H1 (cell line): ENCODE results near the gene SV2B. TPM values are rescaled to one million over a fixed set of nuclear protein-coding genes. Genes with fewer than 3 reads are reported as not detected.

Experiments used
- CREB1 ChIP-seq: IDR thresholded peaks from 2 replicates; pipeline ENCODE4 v1.6.1; 2012; ENCODE audit warnings: inconsistent platforms
- EP300 ChIP-seq, 2 experiments: IDR thresholded peaks; 1 replicate in 1 of 2; 2 replicates in 1 of 2; pipeline ENCODE4 v1.6.1; 2011 to 2012; ENCODE audit warnings: low read depth in 2 of 2, low read length in 2 of 2, mild to moderate bottlenecking in 2 of 2, borderline replicate concordance in 1 of 2, inconsistent platforms in 1 of 2, moderate library complexity in 1 of 2
- FOSL1 ChIP-seq: IDR thresholded peaks from 2 replicates; pipeline ENCODE4 v1.6.1; 2011; ENCODE audit warnings: mild to moderate bottlenecking, low read depth, low read length, moderate library complexity; ENCODE audit not compliant: insufficient read depth
- KDM4A ChIP-seq: IDR thresholded peaks from one replicate; pipeline ENCODE4 v1.7.1; 2012; ENCODE audit warnings: low read depth, mild to moderate bottlenecking, moderate library complexity, low read length, inconsistent platforms; ENCODE audit not compliant: severe bottlenecking
- MAX ChIP-seq: IDR thresholded peaks from 2 replicates; pipeline ENCODE4 v1.6.1; 2012; ENCODE audit warnings: inconsistent platforms
- PHF8 ChIP-seq: fragments of 200-600 bp; sonication (generic); conservative IDR thresholded peaks from 2 replicates; pipeline ENCODE4 v1.7.1; 2012; ENCODE audit warnings: low read depth, mild to moderate bottlenecking, inconsistent platforms, low read length, moderate library complexity
- SP1 ChIP-seq: IDR thresholded peaks from 2 replicates; pipeline ENCODE4 v1.6.1; 2011; ENCODE audit warnings: low read depth, low read length
- polyA plus RNA-seq, 7 experiments: library from polyadenylated mRNA; depleted of rRNA in 3 of 7; stranded (reverse) in 5 of 7; unstranded in 2 of 7; fragments of >200 nt in 5 of 7; fragments of 200-250 nt in 2 of 7; gene quantifications; 1 replicate in 5 of 7; 2 replicates in 1 of 7; 4 replicates in 1 of 7; pipeline versions ENCODE4 v1.2.1 to v1.2.3, GENCODE V29; 2011 to 2013; ENCODE audit warnings: missing spikeins in 2 of 7, mixed read lengths in 2 of 7
- total RNA-seq: library from RNA; stranded (reverse); fragmentation: NEBNext Ultra II Directional; extraction: Animal tissue kit (Norgen Biotek cat#: 25700); gene quantifications from 2 replicates; pipeline ENCODE4 v1.2.1, GENCODE V29; 2021
- TF ChIP-seq, protein P1 (sequence below): IDR thresholded peaks from 2 replicates; pipeline ENCODE4 v1.6.1; 2011; ENCODE audit warnings: low read depth, mild to moderate bottlenecking, low read length; ENCODE audit not compliant: insufficient read depth

The SV2B gene
- total and polyA plus RNA-seq, 2 of the 8 experiments (the other 6 are each of a cell fraction or from before 2014, with no cell fraction given), result 0.09 to 0.20 TPM

- no peak for TF ChIP-seq SP1
- TF ChIP-seq FOSL1, result no peak
- no peak for TF ChIP-seq KDM4A
- TF ChIP-seq, protein P1, sequence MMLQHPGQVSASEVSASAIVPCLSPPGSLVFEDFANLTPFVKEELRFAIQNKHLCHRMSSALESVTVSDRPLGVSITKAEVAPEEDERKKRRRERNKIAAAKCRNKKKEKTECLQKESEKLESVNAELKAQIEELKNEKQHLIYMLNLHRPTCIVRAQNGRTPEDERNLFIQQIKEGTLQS, result no peak
- no peak for TF ChIP-seq PHF8
- no peak for TF ChIP-seq EP300 (IDR thresholded peaks at IDR 0.05; ENCODE audit: borderline replicate concordance in 1 of 2, low read depth in 2 of 2, low read length in 2 of 2)
- TF ChIP-seq MAX, result no peak
- no peak for TF ChIP-seq CREB1
- TF ChIP-seq, all 59 proteins: peak for 0
Observed at GRCh38 chr15:91263632-91264531, 163.8 kb downstream of the SV2B start (continued).
